Fibroblast of pulmonary artery (primary cell): ENCODE data around the gene TRPV4.

ENCODE experiments used
- DNase-seq: peaks from one replicate; pipeline ENCODE4 v3.0.0-alpha.2; 2010; ENCODE audit warnings: low read depth
- H3K4me3 ChIP-seq: replicated peaks from 2 replicates; pipeline ENCODE4 v1.5.1; 2011; ENCODE audit warnings: low read depth, mild to moderate bottlenecking, control low read depth, low read length, moderate library complexity
- CTCF ChIP-seq: IDR thresholded peaks from 2 replicates; pipeline ENCODE4 v1.5.1; 2011; ENCODE audit warnings: mild to moderate bottlenecking, control low read depth, low read length, inconsistent platforms; ENCODE audit errors: missing control alignments

The TRPV4 gene

GRCh38 chr12:109821968-109822367 is 11.2 kb downstream of the TRPV4 start:
- no peak for TF ChIP-seq CTCF
- no peak for DNase-seq
- no peak overlapping the region for H3K4me3 ChIP-seq

- no peak for DNase-seq
- no peak overlapping the region for H3K4me3 ChIP-seq
- no peak for TF ChIP-seq CTCF
These were observed 12.3 kb downstream of the TRPV4 start for GRCh38 chr12:109820816-109821381.

GRCh38 chr12:109818905-109819500 is 14.2 kb downstream of the TRPV4 start:
- no peak overlapping the region for H3K4me3 ChIP-seq
- peak; percentile 24 for DNase-seq
- TF ChIP-seq CTCF: no peak

GRCh38 chr12:109818253-109818652 is 14.9 kb downstream of the TRPV4 start:
- H3K4me3 ChIP-seq: no peak overlapping the region
- DNase-seq: no peak
- TF ChIP-seq CTCF: no peak

GRCh38 chr12:109817627-109818231 is 15.5 kb downstream of the TRPV4 start:
- no peak for TF ChIP-seq CTCF
- DNase-seq: no peak
- H3K4me3 ChIP-seq: no peak overlapping the region

- H3K4me3 ChIP-seq: no peak overlapping the region
- DNase-seq: no peak
- TF ChIP-seq CTCF: no peak
These were observed 16.3 kb downstream of the TRPV4 start for GRCh38 chr12:109816870-109817269.
